GM21360 (cell line): ENCODE measurements around the gene HES4.

ENCODE experiments used
- ATAC-seq: cut with Tn5 transposase; IDR thresholded peaks from one replicate; pipeline ENCODE4 v1.9.1; 2021; ENCODE audit warnings: mild to moderate bottlenecking, moderate library complexity; ENCODE audit not compliant: unreplicated experiment

HES4 gene

DNA sequence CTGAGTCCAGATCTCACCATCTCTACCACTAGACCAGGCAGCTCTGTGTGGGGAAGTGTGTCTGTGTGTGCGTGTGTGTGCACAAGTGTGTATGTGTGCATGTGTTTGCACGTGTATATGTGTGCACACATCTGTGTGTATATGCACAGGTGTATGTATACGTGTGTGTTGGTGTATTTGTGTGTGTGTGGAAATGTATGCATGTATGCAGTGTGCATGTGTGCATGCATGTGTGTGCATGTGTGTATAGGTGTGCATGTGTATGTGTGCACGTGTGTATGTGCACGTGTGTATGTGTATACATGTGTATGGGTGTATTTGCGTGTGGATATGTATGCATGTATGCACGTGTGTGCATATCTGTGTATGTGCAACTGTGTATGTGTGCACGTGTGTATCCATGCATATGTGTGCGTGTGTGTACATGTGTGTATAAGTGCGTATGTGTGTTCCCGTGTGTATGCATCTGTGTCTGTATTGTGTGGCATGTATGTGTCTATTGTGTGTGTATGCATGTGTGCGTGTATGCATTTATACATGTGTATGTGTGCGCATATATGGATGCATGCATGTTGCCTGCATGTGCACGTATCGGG lies 30.5 kb downstream of the HES4 start:
- no peak for ATAC-seq

DNA sequence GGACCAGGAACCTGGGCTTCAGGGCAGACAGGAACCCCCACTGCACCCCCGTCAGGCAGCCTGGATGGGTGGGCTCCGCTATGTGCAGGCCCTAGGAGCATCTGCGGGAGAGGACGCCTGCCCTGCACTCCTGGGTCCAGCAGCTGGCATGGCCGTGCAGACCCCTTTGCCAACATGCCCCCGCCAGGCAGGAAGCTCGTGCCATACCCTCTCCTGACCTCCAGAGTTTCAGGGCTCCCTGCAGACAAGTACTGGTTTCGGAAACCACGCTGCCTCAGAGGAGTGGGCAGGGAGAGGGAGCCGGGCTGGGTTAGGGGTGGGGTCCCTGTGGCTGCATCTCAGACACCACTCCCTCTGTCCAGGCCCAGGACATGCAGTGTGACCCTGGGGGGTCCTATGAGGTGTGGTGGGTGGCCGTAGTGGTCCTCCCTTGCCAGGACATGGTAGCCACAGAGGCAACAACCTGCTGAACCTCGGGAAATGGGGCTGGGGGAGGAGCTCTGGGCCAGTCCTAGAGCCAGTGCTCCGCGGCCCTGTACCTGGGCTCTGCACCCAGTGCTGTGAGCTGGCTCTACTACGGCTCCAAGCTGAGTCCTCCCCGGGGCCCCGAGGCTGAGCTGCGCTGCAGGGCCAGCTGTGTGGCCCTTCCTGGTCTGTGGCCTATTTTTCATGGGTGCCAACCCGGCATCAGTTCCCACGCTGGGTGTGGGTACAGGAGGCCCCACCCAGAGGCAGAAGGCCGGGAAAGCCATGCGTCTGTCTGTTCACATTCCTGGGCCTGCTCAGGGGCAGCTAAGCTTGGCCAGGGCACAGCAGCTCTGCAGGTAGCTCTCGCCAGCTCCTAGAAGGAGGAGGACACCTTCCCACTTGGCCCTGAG lies 32.2 kb downstream of the HES4 start:
- no peak for ATAC-seq

DNA sequence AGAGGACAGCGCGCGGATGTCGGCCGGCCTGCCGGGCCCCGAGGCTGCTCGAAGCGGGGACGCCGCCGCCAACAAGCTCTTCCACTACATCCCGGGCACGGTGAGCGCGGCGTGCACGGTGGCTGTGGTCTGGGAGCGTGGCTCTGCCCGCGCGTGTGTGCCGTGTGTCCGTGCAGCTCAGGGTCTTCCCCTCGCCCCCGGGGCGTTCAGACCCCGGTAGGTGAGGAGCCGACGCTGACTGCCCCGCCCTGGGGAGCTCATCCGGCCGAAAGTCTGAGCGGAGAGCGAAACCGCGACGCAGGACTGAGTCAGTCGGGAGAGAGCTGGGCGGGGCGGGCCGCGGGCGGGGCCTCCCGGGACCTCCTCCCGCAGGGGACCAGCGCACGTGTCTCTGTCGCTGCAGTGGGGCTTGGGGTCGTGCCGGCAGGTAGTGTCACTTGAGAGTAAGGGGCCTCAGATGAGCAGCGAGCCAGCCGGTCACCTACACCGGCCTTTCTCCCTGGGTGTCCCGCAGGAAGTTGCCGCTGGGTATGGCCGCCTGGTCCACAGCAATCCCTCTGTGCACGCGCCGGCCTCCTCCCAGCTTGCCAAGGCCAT lies 33.1 kb downstream of the HES4 start:
- peak; percentile 64 for ATAC-seq

DNA sequence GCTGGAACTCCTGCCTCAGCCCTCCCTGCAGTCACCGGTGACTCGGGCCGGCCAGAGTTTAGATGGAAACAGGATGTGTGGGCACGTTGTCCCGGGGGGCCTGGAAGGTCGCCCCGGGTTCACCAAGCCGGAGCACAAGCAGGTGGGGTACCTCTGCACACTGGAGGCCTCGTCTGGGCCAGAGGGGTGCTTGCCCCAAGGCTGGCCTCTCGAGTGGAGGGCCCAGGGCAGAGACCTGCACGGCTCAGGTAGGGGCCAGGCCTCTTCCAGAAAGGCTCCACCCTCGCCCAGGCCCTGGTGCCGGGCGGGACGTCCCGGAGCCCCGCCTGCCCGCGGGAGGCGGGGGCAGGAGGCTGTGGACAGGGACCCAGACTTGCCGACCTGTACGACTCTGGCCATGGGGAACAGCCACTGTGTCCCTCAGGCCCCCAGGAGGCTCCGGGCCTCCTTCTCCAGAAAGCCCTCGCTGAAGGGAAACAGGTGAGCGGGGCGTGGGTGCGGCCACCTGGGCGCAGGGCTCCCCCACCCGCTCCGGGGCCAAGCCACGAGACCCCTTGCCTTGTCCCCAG lies 33.7 kb downstream of the HES4 start, which contains the start of gene PLEKHN1:
TSS of gene PLEKHN1 (plus strand) at position 348 of the 569 bp plus-strand sequence. CDS start at position 398, 50 bp downstream.
- ATAC-seq: peak; percentile 28

DNA sequence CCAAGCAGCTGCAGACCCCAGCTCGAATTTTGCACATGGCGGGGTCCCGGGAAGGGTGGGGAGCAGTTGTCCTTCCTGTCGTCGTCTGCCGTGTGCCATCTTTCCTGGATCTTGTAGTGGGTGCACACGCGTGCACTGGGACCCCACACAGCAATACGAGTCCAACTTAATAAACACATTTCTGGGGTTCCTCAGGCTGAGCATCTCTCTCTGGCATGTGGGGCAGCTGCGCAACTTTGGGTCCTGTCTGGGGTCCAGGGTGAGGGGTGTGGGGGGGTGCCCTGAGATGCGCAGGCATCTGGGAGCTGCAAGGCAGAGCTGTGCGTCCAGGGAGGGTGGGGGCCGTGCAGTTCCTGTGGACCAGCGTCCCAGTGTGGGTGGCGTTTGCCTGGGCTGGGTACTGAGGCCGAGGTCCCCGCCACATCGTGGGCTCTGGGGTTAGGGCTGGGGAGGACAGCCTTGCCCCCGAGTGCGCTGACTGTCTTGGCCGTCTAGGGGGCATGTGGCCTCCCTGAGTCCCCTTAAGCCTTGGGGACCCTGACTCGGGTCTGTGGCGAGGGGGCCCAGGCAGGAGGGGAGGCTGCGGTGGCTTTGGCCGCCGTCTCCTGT lies 34.3 kb downstream of the HES4 start:
- no peak for ATAC-seq

DNA sequence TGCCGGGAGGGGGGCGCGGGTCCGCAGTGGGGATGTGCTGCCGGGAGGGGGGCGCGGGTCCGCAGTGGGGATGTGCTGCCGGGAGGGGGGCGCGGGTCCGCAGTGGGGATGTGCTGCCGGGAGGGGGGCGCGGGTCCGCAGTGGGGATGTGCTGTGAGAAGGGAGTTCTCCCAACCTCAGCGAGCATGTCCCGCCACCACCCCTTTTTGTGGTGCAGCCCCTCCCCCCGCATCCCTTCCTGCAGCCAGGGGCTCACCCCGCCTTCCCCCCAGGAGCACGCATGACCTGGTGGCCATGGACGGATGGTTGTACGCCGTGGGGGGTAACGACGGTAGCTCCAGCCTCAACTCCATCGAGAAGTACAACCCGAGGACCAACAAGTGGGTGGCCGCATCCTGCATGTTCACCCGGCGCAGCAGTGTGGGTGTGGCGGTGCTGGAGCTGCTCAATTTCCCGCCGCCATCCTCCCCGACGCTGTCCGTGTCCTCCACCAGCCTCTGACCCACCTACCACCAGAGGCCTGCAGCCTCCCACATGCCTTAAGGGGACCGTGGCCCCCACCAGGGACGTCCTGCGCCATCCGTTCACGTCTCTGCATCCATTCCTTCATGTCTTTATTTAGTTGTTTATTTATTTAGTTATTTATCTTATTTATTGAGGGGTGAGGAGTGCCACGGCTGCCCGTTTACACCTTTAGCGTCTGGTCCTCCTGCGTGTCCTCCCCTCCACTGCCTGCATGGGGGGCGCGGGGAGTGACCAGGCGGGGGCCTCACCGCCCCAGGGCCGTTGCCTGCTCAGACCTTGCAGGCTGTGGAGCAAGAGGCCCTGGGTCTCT lies 35.0 kb downstream of the HES4 start:
- no peak for ATAC-seq

DNA sequence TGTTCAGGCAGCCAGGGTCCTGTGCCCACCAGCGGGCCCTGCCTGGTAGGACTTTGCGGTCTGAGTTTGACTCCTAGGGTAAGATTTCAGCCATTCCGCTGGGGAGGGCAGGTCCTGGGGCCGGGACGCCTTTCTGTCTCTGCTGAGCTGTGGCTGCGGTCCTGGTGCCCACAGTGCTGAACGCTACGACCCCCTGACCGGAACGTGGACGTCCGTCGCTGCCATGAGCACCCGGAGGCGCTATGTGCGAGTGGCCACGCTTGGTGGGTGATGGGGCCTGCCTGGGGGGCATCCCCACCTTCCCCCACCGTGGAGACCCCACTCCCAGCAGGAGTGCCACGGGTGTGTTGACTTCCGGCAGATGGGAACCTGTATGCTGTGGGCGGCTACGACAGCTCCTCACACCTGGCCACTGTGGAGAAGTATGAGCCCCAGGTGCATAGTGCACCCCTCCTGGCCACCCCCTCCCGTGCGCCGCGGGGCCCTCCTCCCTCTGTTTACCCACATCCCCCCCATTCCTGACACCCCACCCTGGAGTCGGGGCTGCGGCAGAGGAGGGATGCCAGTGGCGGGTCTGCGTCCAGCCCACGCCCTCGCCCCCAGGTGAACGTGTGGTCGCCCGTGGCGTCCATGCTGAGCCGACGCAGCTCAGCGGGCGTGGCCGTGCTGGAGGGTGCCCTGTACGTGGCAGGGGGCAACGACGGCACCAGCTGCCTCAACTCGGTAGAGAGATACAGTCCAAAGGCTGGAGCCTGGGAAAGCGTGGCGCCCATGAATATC lies 36.0 kb downstream of the HES4 start:
- no peak for ATAC-seq

DNA sequence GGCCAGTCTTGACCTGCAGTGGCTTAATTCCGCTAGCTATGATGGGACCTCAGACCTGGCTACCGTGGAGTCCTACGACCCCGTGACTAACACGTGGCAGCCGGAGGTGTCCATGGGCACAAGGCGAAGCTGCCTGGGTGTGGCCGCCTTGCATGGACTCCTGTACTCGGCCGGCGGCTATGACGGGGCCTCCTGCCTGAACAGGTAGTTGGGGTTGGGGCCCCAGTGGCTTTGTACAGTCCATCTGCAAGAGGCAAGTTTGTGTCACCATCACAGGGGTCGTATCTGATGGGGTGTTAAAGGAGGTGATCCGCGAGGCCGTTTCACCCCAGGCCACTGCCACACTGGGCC lies 36.6 kb downstream of the HES4 start:
- no peak for ATAC-seq

DNA sequence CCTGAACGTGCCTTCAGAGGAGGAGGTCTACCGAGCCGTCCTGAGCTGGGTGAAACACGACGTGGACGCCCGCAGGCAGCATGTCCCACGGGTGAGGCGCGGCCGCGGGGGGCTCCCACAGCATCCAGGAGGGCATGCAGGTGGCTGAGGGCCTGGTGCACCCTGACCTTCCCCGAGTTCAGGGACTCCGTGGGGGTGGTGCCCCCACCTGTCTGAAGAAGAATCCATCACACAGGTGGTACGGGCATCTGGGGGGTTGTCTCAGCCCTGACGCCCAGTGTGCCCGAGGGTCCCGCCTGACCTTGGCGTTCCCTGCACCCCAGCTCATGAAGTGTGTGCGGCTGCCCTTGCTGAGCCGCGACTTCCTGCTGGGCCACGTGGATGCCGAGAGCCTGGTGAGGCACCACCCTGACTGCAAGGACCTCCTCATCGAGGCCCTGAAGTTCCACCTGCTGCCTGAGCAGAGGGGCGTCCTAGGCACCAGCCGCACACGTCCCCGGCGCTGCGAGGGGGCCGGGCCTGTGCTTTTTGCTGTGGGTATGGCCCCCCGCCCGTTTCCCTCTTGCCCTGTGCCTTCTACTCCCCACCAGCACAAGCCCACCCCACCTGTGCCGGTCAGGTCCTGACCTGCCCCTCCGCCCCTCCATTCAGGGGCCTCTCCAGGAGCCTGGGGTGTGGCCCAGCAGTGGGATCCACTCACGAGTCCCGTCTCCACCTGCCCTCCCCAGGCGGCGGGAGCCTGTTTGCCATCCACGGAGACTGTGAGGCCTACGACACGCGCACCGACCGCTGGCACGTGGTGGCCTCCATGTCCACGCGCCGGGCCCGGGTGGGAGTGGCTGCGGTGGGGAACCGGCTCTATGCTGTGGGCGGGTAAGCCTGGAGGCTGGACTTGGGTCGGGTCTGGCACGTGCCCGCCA lies 37.3 kb downstream of the HES4 start:
- ATAC-seq: no peak

DNA sequence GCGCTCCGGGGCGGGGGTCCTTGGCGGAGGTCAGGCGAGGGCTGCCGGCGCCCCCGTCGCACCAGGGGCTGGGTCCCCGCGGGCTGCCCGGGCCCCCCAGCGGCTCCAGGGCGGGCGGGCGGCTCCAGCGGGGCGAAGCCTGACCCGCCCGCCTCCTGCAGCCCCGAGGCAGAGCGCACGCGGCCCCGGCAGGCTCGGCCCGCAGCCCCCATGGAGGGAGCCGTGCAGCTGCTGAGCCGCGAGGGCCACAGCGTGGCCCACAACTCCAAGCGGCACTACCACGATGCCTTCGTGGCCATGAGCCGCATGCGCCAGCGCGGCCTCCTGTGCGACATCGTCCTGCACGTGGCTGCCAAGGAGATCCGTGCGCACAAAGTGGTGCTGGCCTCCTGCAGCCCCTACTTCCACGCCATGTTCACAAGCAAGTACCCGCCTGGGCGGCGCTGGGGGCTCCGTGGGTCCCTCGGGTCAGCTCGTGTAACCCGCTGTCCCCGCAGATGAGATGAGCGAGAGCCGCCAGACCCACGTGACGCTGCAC lies 38.7 kb downstream of the HES4 start:
- no peak for ATAC-seq

DNA sequence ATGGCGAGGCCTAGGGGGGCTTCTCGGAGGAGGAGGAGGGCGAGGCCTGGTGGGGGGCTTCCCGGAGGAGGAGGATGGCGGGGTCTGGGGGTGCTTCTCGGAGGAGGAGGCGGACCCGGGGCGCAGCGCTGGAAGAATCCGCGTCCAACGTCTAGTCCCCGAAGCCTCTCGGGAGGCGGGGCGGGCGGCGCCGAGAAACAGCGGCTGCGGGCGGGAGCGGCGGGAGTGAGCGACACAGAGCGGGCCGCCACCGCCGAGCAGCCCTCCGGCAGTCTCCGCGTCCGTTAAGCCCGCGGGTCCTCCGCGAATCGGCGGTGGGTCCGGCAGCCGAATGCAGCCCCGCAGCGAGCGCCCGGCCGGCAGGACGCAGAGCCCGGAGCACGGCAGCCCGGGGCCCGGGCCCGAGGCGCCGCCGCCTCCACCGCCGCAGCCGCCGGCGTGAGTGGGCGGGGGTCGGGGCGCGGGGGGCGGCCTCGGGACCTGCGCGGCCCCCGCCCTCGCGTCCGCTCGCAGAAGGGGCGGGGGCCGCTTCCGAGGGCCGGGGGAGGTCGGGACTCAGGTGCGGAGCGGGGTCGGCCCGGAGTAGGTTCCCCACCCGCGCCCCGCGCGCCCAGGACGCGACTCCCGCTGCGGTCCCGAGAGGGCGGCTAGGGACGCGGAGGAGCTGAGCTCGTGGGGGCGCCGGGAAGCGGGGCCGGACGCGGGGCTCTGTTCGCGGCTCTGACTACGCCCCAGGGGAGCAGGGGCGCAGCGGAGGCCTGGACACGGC lies 39.4 kb downstream of the HES4 start, which contains the start of gene KLHL17:
TSS of gene KLHL17 (plus strand) at position 222 of the 769 bp plus-strand sequence. CDS start at position 332, 110 bp downstream.
- ATAC-seq: peak; percentile 46

DNA sequence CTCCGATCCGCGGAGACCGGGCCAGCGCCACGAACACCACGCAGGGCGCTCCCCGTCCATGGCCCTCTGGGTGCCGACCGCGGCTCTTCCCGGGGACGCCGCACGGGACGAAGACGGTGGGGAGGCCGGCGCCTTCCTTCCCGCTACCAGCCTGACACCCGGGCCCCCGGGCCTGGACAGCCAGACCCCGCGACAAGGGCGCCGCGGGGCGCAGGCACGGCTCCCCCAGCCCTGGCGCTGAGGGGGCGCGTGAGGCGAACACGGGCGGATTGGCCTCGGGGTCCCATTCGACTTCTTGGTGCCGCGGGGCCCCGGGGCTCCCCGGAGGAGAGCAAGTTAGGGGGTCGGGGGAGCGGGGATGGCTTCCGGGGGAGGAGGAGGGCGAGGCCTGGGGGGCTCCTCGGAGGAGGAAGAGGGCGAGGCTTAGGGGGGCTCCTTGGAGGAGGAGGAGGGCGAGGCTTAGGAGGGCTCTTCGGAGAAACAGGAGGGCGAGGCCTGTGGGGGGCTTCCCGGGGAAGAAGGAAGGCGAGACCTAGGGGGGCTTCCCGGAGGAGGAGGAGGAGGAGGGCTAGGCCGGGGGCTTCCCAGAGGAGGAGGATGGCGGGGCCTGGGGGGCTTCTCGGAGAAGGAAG lies 40.0 kb downstream of the HES4 start:
- ATAC-seq: no peak

DNA sequence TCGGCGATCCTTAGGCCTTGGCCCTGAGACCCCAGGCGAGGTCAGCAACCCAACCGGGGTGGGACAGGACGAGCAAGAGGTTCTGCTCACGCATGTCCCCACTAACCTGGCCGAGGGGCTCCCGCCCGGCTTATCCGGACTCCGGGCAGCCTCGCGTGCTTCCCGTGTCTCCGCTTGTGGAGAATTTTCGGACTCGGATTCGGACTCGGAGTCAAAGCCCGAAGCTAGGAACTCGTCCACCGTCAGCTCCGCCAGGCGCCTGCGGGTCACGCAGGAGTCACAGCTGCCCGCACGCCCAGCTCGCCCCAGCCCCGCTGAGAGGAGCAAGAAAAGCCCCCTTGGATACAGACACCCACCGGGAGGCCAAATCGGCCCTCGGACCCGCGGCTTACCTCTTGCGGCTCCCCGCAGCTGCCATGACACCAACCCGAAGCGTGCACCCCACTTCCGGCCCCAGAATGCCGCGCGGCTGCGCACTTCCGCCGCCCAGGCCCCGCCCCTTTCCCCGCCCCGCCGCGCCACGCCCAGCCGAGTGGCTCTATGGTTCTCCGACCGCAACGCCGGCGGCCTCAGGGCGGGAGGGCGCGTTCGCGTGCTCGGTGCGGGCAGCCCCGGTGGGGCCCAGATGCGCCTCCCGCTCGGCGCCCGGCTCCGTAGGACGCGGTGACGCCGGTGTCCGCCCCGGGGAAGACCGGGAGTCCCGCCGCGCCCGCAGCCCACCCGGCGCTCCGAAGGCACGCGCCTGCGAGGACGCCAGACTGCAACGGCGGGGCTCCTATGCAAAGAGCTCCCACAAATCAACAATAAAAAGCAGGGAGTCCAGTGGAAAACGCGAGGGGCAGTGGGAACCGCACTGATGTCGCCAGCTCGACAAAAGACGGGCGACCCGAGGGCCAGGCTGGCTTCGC lies 40.8 kb downstream of the HES4 start, which contains the start of gene NOC2L:
TSS of gene NOC2L (minus strand) at position 434 of the 908 bp plus-strand sequence. CDS start at position 418, 16 bp downstream.
- ATAC-seq: peak; percentile 65

DNA sequence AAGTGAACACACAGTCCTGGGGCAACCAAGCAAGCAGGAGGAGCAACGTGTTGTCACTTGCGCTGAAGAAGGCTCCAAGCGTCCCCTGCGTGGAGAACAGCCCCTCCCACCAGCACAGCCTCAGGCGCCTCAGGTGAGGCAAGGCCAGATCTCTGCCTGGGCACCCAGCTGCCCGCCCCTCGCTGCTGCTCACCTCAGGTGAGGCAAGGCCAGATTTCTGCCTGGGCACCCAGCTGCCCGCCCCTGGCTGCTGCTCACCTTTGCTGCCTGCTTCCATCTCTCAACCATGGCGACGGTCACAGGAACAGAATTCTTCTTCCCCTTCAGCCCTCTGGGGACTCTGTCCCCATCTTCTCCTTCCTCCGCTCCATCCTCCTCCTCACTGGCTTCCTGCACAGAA lies 43.3 kb downstream of the HES4 start:
- no peak for ATAC-seq

DNA sequence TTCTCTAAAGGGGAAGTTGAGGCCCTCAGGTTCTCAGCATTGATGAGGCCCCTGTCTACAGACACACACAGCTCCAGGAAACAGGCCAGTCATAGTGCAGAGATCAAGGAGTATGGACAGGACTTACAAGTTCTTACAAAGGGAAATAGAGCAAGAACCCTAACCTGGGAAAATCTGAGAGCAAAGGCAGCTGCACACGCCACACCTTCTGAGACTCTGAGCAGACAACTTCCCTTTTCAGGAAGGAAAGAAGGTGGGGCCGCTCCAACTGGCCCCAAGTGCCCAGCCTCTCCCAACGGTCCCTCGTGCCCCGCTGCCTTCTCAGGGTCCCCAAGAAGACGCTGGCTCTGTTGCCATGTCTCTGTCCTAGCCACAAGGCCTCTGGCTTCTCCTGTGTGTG lies 44.4 kb downstream of the HES4 start:
- no peak for ATAC-seq

DNA sequence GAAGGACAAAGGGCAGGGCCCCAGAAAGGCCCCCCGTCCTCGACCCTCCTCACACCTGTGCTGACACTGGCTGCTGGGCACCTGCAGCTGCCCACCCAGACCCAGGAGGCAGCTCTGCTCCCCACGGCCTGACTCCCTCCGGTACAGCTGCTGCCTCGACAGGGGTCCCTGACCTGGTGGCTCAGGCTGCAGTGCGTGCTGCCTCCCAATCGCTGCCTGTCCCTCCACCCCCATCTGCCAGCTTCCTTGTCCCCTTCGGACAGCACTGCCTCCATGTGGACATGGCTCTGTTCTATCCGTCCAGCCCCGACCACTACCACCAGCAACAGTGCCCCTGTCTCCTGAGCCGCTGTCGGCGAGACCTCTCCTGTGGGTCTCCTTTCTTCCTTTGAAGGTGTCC lies 45.0 kb downstream of the HES4 start:
- ATAC-seq: no peak
